NK-92 treated with Interleukin-12 subunit alpha and Interleukin-12 subunit beta, amount 100 ng/mL, for 24 hours (cell line): ENCODE results near the gene SHH.

ENCODE experiments used
- DNase-seq: peaks from one replicate; lab custom pipeline; 2025; lab: John Stamatoyannopoulos, UW

The SHH gene

GRCh38 chr7:155811895-155812761 is at the start of gene SHH:
TSS of gene SHH (minus strand) at chr7:155812463. CDS start at chr7:155812122, 341 bp downstream.
- no peak for DNase-seq

DNA sequence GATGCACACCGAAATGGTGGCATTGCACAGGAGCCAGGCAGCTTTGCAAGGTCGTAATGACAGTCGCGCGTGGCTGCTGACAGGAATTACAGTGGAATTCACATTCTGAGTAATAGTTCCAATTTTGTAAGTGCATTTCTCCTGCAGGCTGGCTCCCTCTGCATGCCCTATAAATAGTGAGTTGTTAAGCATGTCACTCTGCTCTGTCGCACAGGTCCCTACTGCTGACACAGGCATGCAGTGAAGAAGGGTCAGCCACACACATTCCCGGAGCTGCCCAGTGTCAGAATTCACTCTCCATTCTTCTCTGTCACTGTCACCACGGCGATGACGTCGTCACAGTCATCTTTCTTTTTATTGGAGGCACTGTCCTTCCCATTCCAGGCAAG is 49.2 kb upstream of the SHH start:
- DNase-seq: no peak

GRCh38 chr7:155860840-155861479 is 48.7 kb upstream of the SHH start:
- no peak for DNase-seq

- no peak for DNase-seq
Measured at GRCh38 chr7:155860461-155860839, 48.2 kb upstream of the SHH start.

DNA sequence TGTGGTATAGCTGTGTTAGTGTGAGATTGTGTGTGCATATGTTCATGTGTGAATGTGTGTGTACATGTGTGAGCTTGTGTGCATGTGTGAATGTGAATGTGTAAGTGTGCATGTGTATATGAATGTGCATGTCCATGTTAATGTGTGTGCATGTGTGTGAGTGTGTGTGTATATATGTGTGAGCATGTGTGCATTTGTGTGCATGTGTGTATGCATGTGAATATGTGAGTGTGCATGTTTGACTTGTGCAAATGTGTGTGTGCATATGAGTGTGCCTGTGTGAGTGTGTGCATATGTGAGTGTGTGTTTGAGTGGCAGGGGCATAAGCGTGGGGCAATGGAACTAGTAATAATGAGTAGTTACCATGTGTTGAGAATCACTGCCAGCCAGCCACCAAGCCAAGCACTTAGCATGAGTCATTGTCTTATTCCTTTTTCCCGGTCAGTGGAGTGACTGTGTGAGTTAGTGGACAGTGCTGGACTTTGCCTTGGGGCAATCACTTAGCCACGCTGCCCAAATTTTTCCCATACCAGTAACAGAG is 46.3 kb upstream of the SHH start:
- no peak for DNase-seq

- DNase-seq: no peak
Measured at GRCh38 chr7:155857141-155857540, 44.9 kb upstream of the SHH start.

GRCh38 chr7:155856656-155857055 is 44.4 kb upstream of the SHH start:
- DNase-seq: no peak

DNA sequence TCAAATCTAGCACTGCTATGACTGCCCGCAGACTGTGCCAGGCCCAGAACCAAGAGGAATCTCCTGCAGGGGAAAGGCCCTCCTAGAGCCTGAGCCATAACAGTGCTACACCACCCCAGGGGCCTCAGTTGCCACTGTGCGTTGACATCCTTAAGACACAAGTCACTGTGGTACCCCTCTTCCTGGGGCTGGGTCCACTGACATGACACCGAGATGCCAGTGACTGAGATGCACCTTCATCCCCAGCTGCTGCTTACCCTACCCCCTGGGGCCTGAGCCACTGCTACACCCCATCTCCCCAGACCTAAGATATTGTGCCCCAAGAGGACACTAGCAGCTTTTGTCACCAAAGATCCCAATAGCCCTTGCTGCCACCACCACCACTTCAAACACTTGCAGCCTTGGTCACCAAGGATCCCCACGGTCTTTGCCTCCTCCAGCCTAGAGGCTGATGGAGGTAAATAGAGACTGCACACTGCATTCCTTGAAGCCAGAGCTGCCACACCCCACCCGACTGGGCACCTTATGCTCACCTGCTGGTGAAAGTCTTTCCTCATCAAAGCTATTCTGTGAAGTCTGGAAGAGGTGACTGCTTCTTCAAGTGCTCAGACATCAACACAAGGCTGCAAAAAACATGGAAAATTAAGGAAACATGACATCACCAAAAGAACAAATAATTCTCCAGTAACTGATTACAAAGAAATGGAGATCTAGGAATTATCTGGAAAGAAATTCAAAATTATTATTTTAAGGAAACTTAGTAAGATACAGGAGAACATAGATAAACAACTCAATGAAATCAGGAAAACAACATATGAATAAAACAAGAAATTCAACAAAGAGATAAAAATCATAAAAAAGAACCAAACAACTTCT is 40.4 kb upstream of the SHH start:
- DNase-seq: no peak

DNA sequence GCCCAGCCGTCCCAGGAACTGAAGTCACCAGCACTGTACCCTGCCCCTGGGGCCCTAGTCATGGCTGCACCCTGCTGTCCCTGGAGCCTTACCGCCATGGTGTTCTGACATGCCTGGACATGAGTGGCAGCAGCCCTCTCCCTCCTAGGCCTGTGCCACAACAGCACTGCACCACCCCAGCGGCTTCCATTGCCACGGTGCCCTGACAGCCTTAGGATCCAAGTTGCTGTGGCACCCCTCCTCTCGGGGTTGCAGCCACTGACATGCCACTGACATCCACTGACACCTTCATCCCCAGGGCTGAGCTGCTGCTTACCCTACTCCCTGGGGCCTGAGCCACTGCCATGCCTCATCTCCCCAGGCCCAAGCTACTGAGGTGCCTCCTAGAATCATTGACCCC is 39.6 kb upstream of the SHH start:
- no peak for DNase-seq

- DNase-seq: no peak
Measured at GRCh38 chr7:155850766-155851678, 38.8 kb upstream of the SHH start.

DNA sequence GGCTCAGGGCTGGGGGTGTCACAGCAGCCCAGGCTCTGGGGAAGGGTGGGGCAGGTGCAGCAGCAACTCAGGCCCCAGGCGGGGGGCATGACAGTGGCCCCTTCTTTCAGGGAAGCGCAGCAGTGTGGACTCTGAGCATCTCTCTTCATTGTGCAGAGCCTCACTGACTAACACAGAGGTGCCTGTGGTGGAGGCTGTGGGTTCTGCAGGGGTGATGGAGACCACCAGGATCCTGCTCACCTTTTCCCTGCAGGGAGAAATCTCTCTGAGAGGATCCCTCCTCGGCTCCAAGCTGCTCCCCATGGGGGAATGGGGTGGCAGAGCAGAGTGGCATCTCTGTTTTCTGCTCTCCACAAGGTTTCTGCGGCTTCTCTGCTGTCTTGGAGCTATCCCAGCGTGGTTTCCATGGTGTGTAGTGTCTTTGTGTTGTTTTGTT is 37.8 kb upstream of the SHH start:
- no peak for DNase-seq

DNA sequence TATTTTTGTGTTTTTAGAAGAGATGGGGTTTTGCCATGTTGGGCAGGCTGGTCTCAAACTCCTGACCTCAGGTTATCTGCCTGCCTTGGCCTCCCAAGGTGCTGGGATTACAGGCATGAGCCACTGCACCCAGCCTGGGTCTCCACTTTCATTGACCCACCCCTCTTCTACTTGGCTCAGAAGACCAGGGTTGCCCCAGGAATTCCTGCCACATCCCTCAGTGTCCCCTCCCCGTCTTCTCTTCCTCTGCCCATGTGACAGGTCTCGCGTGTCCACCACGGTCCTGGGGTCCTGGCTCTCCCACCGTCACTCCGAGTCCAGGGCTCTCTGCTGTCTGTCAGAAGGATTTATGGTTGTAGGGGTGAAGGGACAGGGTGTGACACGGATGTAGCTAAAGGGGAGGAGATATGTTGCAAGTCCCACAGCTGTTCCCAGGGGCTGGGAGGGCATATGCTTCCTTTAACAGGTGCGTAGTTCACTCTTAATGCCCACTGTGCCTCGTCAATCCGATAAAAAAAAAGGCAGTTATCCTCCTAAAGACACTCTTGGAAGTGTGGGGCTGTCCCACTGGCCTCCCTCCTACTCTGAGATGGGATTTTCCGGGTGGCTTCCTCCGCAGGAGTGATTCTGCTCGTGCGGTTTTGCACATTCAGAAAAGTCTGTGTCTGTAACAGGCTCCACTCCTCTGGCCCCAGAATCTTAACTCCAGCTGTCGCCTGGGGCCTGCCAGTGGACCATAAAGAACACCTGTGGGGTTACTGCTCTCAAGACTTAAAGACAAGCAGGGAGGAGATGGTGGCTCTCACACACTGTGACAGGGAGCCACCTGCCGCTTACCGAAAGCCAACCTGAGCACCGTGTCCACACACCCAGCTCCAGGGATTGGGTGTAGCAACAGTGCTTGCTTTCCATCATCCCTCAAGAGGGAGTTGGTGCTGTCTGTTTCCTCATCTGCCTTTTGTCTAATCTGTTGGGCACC is 36.7 kb upstream of the SHH start:
- no peak for DNase-seq

DNA sequence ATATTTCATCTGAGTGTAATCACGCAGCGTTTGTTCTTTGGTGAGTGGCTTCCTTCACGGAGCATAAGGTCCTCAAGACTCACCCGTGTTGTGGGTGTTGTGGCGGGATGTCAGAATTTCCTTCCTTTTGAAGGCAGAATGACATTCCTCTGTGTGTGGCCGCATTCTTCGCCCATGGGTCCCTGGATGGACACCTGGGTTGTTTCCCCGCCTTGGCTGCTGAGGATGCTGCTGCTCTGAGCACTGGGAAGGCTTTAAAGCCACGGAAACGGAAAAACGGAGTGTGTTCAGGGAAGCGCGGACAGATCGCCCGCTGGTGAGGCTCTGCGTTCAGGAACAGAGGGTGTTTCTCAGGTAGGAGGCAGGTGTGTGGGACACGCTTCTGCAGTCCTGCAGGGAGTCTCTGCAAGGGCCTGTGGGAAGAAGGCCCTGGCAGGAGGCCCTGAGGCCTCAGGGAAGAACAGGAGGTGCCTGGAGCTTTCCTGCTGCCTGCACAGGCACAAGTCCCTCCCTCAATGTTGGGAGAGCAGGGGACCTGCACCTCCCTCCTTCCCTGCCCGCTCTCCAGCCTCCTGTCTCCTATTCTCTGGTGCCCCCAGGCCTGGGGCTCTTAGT is 35.7 kb upstream of the SHH start:
- DNase-seq: no peak

DNA sequence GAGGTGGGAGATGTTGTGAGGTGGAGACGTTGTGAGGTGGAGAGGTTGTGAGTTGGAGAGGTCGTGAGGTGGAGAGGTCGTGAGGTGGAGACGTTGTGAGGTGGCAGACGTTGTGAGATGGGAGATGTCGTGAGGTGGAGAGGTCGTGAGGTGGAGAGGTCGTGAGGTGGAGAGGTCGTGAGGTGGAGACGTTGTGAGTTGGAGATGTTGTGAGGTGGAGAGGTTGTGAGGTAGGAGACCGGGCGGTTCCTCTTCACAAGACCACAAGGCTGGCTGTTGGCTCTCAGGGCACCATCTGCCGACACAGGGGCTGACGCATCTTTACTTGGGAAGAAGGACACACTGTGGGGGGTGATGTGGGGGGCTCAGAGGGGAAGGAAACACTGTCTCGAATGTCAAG is 34.7 kb upstream of the SHH start:
- DNase-seq: no peak

- no peak for DNase-seq
Measured at GRCh38 chr7:155846156-155846555, 33.9 kb upstream of the SHH start.

DNA sequence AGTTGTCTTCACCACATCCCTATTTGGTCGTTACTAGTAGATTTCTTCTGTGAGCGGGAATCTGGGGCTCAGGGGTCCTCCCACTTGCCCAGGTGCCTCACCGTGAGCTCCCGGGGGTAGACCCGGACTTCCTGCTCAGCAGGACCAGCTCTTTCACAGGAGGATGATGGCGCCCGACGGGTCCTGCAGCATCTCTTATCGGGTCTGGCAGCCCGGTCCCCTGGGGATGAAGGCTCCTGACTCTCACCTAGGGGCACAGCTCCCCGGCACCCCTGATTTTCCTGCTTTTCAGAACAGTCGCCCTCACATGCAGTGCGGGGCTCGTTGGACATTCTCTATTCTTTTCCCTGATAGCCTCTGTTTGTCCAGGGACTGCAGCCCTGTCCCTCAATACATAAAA is 33.0 kb upstream of the SHH start:
- DNase-seq: no peak

DNA sequence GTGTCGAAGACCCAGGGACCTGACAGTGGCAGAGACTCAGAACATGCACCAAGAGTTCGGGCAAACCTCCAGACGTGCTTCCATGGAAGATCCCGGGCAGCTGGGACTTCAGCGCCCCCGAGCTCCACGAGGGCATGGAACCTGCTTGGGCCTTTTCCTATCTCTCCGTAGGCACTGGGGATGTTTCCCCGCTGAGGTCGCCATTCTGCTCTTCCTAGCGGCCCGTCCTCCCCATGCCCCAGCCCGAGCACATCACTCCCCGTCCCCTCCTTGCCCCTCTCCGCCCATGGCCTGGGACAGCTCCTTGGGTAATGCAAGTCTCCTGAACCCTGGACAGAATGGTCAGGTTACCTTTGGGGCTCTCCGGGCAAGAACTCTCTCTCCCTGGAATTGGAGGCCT is 32.3 kb upstream of the SHH start:
- DNase-seq: no peak

DNA sequence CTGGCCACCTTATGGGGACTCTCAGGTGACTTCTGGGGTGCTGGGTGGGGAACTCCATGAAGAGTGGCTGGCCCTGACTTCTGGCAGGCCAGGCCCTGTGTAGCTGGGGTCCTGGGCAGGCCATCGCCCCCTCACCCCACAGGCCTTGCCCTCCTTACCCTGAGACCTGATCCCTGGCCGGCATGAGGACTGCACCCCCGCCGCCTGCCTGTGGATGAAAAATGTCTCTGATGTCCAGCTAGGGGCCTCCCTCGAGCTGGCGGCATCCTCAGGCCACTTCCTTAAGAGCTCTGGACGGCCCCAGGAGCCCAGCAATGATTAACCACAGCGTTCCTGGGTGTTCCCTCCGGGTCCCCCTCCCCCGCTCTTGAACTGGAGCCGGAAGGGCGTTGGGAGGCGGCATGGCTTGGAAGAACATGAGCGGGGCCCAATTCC is 31.8 kb upstream of the SHH start:
- DNase-seq: no peak

DNA sequence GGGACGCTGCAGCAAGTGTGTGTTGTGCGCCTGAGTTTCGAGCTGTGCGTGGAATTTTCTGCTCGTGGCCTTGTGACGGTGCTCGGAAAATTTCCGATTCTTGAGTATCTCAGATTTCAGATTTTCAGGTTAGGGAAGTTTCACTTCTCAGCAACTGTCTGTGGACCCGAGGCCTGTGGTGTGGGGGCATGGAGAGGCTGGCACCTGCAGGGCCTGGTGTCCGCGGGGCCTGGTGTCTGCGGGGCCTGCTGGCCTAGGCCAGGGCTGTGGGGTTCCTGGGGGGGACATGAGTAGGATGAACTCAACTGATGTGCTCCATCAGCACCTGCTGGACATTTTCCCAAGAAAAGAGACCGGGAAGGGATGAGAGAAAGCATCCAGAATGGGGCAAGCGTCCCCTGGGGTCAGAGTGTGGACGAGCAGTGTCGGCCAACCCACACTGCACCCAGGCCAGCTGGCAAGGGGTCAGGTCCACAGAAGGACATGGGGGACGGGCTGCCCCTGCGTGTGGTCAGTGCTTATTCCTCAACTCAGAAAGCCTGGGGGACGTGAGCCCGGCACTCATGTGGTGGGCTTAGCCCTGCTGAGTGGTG is 31.3 kb upstream of the SHH start:
- no peak for DNase-seq
